Esophagus muscularis mucosa (tissue), 4 donors: Measurements from ENCODE around the gene UPF3B. TPM values are rescaled to one million over a fixed set of nuclear protein-coding genes. Genes with fewer than 3 reads are reported as not detected.

Experiments used
- small RNA-seq, 3 donors: library from RNA; depleted of rRNA; stranded (forward); fragments of <200 nt; gene quantifications; one replicate each; pipeline ENCODE3, GENCODE V24; 2016
- total RNA-seq, 4 donors: library from RNA; depleted of rRNA; stranded (reverse); fragments of >200 nt; gene quantifications; one replicate each; pipeline versions ENCODE4 v1.1.0 to v1.2.1, GENCODE V29; 2016

UPF3B gene
- total RNA-seq, 4 donors from 2014 or later, result 4.1 to 7.1 (median 4.9) TPM

Small RNA genes lying within 50 kb of the gene (small RNA-seq; reads per million reads assigned to genes)
- gene SNORA69, result 0 reads per million in 3 donors

Other genes with a start within 250 kb of the UPF3B start
- 1 to 10 TPM; 3.3 to 6.7 (median 5.3) TPM for gene NKRF, start 246.5 kb downstream of the UPF3B start, total RNA-seq
- gene SEPTIN6, start 159.8 kb downstream of the UPF3B start, total RNA-seq, result 10 to 100 TPM; 51.5 to 67.2 (median 60.5) TPM
- gene SOWAHD, start 94.4 kb downstream of the UPF3B start, total RNA-seq, result not detected
- 1,000 to 10,000 TPM in 3 of 4 donors, 100 to 1,000 TPM in 1; 593 to 7,104 (median 2,426) TPM for gene RPL39, start 61.3 kb downstream of the UPF3B start, total RNA-seq
- 10 to 100 TPM in 3 of 4 donors, 1 to 10 TPM in 1; 9.1 to 14.9 (median 12.7) TPM for gene RNF113A, start 18.8 kb upstream of the UPF3B start, total RNA-seq
- gene NDUFA1, start 18.9 kb upstream of the UPF3B start, total RNA-seq, result 10 to 100 TPM; 61.1 to 90.9 (median 65.5) TPM
- gene AKAP14, start 42.9 kb upstream of the UPF3B start, total RNA-seq, result not detected
- 1 to 10 TPM; 5.3 to 7.1 (median 6.6) TPM for gene NKAP, start 90.8 kb upstream of the UPF3B start, total RNA-seq
- not detected for gene RHOXF2B, start 224.7 kb upstream of the UPF3B start, total RNA-seq